ENCODE measurements around the gene RNF138. TPM values are rescaled to one million over a fixed set of nuclear protein-coding genes. Genes with fewer than 3 reads are reported as not detected.

RNF138 gene
- polyA plus RNA-seq, 3 donors: 62.8 to 70.5 (median 67.1) TPM

- WGBS (ENCODE audit: insufficient coverage): 22% methylated on average over 4 of the region's 4 CpGs
- peak overlapping the region in 1 of 2 donors; percentile 81 for H3K4me3 Mint-ChIP-seq
- no peak for TF ChIP-seq CTCF (IDR thresholded peaks at IDR 0.05)
- peaks cover 53% of the 10 kb centered on the region for H3K4me1 Mint-ChIP-seq
- no peaks in the 10 kb centered on the region for H4K20me1 ChIP-seq (ENCODE audit: insufficient read depth, low read length)
- H3K9ac ChIP-seq (ENCODE audit: insufficient read depth, low read length, poor library complexity, severe bottlenecking): peak overlapping the region; percentile 66
- H3K4me3 ChIP-seq (replicated peaks in 1 of 3; ENCODE audit: low read depth in 2 of 3, low read length in 3 of 3): peak overlapping the region in 1 of 3 experiments; percentile 55
- intact Hi-C loops (cut with micrococcal nuclease): loop anchor here (5.0 to 10.0 kb wide), 2 partner anchors 39 to 46 kb away; partner anchors contain the start of gene RNF138 (in 1 of the 2)
- peaks cover 0 to 2% (median 0%) of the 10 kb centered on the region in 3 donors for H3K27me3 Mint-ChIP-seq (ENCODE audit: low read depth in 3 of 3)
- no peaks in the 10 kb centered on the region for H3K27me3 ChIP-seq (ENCODE audit: control insufficient read depth in 2 of 2, insufficient read depth in 2 of 2, low read length in 2 of 2)
- peaks cover 0 to 5% (median 0%) of the 10 kb centered on the region in 7 donors for H3K9me3 Mint-ChIP-seq
- peak; percentile 49 to 85 (median 85) for DNase-seq
- H3K9me3 ChIP-seq (replicated peaks in 1 of 2; ENCODE audit: control insufficient read depth in 1 of 2, insufficient read depth in 1 of 2, low read length in 2 of 2): no peaks in the 10 kb centered on the region
- peaks cover 0 to 11% of the 10 kb centered on the region in 2 donors for H3K36me3 ChIP-seq (replicated peaks in 1 of 2; ENCODE audit: control insufficient read depth in 1 of 2, insufficient read depth in 2 of 2, low read length in 2 of 2)
- H3K27ac Mint-ChIP-seq: peak overlapping the region; percentile 83 to 98 (median 96)
- no peak overlapping the region for H2AFZ ChIP-seq (ENCODE audit: insufficient read depth, low read depth, low read length, poor library complexity, severe bottlenecking)
- H3K79me2 ChIP-seq (ENCODE audit: insufficient read depth, low read length): peaks cover 4% of the 10 kb centered on the region
- H3K4me1 ChIP-seq (ENCODE audit: control insufficient read depth in 1 of 2, insufficient read depth in 2 of 2, low read length in 2 of 2): peaks cover 50 to 62% of the 10 kb centered on the region in 2 donors
- H3K4me2 ChIP-seq (replicated peaks; ENCODE audit: extremely low read depth, low read length, poor library complexity, severe bottlenecking): peak overlapping the region; percentile 65
- H3K36me3 Mint-ChIP-seq: peaks cover 15 to 45% of the 10 kb centered on the region in 2 donors
- H3K27ac ChIP-seq (ENCODE audit: low read depth in 1 of 2, low read length in 2 of 2): peak overlapping the region; percentile 90 to 95
Observed at GRCh38 chr18:32048507-32049091, 43.1 kb upstream of the RNF138 start.

GRCh38 chr18:32049393-32050171 lies 42.1 kb upstream of the RNF138 start:
- Histone ChIP-seq H3K9me3 (replicated peaks in 1 of 2; ENCODE audit: control insufficient read depth in 1 of 2, insufficient read depth in 1 of 2, low read length in 2 of 2) (no peaks in the 10 kb centered on the region), H2AFZ (ENCODE audit: insufficient read depth, low read depth, low read length, poor library complexity, severe bottlenecking) (no peak overlapping the region), H3K4me3 (replicated peaks in 1 of 3; ENCODE audit: low read depth in 2 of 3, low read length in 3 of 3) (peak overlapping the region in 2 of 3 experiments; percentile 3 to 55), H3K36me3 (replicated peaks in 1 of 2; ENCODE audit: control insufficient read depth in 1 of 2, insufficient read depth in 2 of 2, low read length in 2 of 2) (peaks cover 2 to 11% of the 10 kb centered on the region in 2 donors), H3K27me3 (ENCODE audit: control insufficient read depth in 2 of 2, insufficient read depth in 2 of 2, low read length in 2 of 2) (no peaks in the 10 kb centered on the region), H3K9ac (ENCODE audit: insufficient read depth, low read length, poor library complexity, severe bottlenecking) (peak overlapping the region; percentile 66), H3K4me1 (ENCODE audit: control insufficient read depth in 1 of 2, insufficient read depth in 2 of 2, low read length in 2 of 2) (peaks cover 40 to 52% of the 10 kb centered on the region in 2 donors), H3K79me2 (ENCODE audit: insufficient read depth, low read length) (peaks cover 4% of the 10 kb centered on the region), H4K20me1 (ENCODE audit: insufficient read depth, low read length) (no peaks in the 10 kb centered on the region), H3K4me2 (replicated peaks; ENCODE audit: extremely low read depth, low read length, poor library complexity, severe bottlenecking) (peak overlapping the region; percentile 65), H3K27ac (ENCODE audit: low read depth in 1 of 2, low read length in 2 of 2) (peak overlapping the region; percentile 90 to 95)
- Mint-ChIP-seq H3K36me3 (peaks cover 22 to 54% of the 10 kb centered on the region in 2 donors), H3K27me3 (ENCODE audit: low read depth in 3 of 3) (peaks cover 0 to 2% (median 0%) of the 10 kb centered on the region in 3 donors), H3K4me3 (peak overlapping the region in 1 of 2 donors; percentile 81), H3K4me1 (peaks cover 45% of the 10 kb centered on the region), H3K27ac (peak overlapping the region; percentile 83 to 98 (median 96)), H3K9me3 (peaks cover 0 to 5% (median 0%) of the 10 kb centered on the region in 7 donors)
- WGBS (ENCODE audit: insufficient coverage): 0% methylated on average over 3 of the region's 3 CpGs
- intact Hi-C loops (cut with micrococcal nuclease): loop anchor here (5.0 to 10.0 kb wide), 3 partner anchors 32 to 45 kb away; partner anchors contain the start of genes RNF125 (in 1 of the 2) and RNF138 (in 1 of the 2)
- no peak for TF ChIP-seq CTCF (IDR thresholded peaks at IDR 0.05)
- peak; percentile 66 to 75 (median 74) for DNase-seq
